Measurements from ENCODE around the gene HTR7. TPM values are rescaled to one million over a fixed set of nuclear protein-coding genes. Genes with fewer than 3 reads are reported as not detected.
"Not testable (repeated sequence)": the region's sequence is repeated elsewhere in the genome, so short reads cannot be mapped to it uniquely, and the experiment has no call there.

The HTR7 gene
- total RNA-seq, 1 donor from 2014 or later: not detected

DNA sequence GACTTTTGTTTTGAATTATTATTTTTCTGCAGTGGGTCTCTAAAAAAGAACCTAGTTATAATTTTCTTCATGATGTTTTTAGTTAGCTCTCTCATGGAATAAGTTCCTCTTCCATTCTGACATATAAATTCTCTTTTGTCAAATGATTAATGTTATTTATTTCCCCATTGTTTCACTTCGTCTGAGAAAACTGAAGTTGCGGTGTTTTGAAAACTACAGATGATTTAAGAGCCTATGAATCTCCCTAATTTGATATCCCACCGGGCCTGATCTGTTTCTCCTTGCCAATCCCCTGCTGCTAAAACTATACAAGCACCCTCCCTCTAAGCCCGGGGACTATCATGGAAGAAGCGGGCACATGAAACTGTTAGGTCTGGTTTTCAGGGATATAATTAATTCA is 41.4 kb downstream of the HTR7 start:
- Mint-ChIP-seq H3K9me3 (no peaks in the 10 kb centered on the region), H3K36me3 (ENCODE audit: low read depth) (no peaks in the 10 kb centered on the region), H3K4me3 (no peak overlapping the region), H3K27me3 (ENCODE audit: insufficient read depth) (peaks cover under 1% of the 10 kb centered on the region), H3K4me1 (ENCODE audit: low read depth) (no peaks in the 10 kb centered on the region), H3K27ac (no peak overlapping the region)
- intact Hi-C loops (cut with micrococcal nuclease): no loop called here
- no peak for DNase-seq (ENCODE audit: low spot score)

- Mint-ChIP-seq H3K4me3 (no peak overlapping the region), H3K27ac (no peak overlapping the region), H3K9me3 (no peaks in the 10 kb centered on the region), H3K4me1 (ENCODE audit: low read depth) (no peaks in the 10 kb centered on the region), H3K36me3 (ENCODE audit: low read depth) (no peaks in the 10 kb centered on the region), H3K27me3 (ENCODE audit: insufficient read depth) (peaks cover 3% of the 10 kb centered on the region)
- no peak for DNase-seq (ENCODE audit: low spot score)
- intact Hi-C loops (cut with micrococcal nuclease): no loop called here
Measured at GRCh38 chr10:90813594-90814365, 44.1 kb downstream of the HTR7 start.

- H3K36me3 Mint-ChIP-seq (ENCODE audit: low read depth); H3K9me3 Mint-ChIP-seq; H3K27ac Mint-ChIP-seq; DNase-seq (ENCODE audit: low spot score); H3K4me1 Mint-ChIP-seq (ENCODE audit: low read depth); H3K4me3 Mint-ChIP-seq; H3K27me3 Mint-ChIP-seq (ENCODE audit: insufficient read depth); intact Hi-C loops (cut with micrococcal nuclease): not testable (repeated sequence)
Measured at GRCh38 chr10:90807106-90807505, 50.7 kb downstream of the HTR7 start.

- no peak for DNase-seq (ENCODE audit: low spot score)
- intact Hi-C loops (cut with micrococcal nuclease): no loop called here
- Mint-ChIP-seq H3K36me3 (ENCODE audit: low read depth) (no peaks in the 10 kb centered on the region), H3K27me3 (ENCODE audit: insufficient read depth) (peaks cover 9% of the 10 kb centered on the region), H3K4me3 (no peak overlapping the region), H3K27ac (no peak overlapping the region), H3K4me1 (ENCODE audit: low read depth) (no peaks in the 10 kb centered on the region), H3K9me3 (no peaks in the 10 kb centered on the region)
Measured at GRCh38 chr10:90806677-90807076, 51.2 kb downstream of the HTR7 start.

DNA sequence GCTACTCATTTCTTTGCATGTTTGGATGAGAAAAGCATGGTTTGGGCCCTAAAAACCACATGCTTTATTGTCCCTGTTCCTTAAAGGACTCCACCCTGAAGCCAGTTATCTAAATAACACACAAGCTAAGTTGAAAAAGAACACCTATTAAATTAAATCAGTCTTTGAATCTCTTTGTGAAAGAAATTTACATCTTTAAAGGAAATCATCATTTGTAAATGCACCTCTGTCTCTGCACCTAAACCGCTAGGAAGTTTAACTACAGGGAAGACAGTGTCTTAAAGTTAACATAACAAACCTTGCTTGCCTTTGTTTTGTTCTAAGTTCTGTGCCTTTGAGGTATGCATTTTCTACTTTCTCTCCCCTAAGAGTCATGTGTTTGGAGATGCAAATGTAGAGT is 52.6 kb downstream of the HTR7 start:
- Mint-ChIP-seq H3K4me3 (no peak overlapping the region), H3K9me3 (no peaks in the 10 kb centered on the region), H3K4me1 (ENCODE audit: low read depth) (no peaks in the 10 kb centered on the region), H3K36me3 (ENCODE audit: low read depth) (no peaks in the 10 kb centered on the region), H3K27ac (no peak overlapping the region), H3K27me3 (ENCODE audit: insufficient read depth) (peaks cover 12% of the 10 kb centered on the region)
- DNase-seq (ENCODE audit: low spot score): no peak
- intact Hi-C loops (cut with micrococcal nuclease): no loop called here

- intact Hi-C loops (cut with micrococcal nuclease): no loop called here
- no peak for DNase-seq (ENCODE audit: low spot score)
- H3K4me1 Mint-ChIP-seq (ENCODE audit: low read depth): no peaks in the 10 kb centered on the region
- peaks cover 12% of the 10 kb centered on the region for H3K27me3 Mint-ChIP-seq (ENCODE audit: insufficient read depth)
- no peak overlapping the region for H3K27ac Mint-ChIP-seq
- H3K36me3 Mint-ChIP-seq (ENCODE audit: low read depth): no peaks in the 10 kb centered on the region
- no peak overlapping the region for H3K4me3 Mint-ChIP-seq
- H3K9me3 Mint-ChIP-seq: no peaks in the 10 kb centered on the region
Measured at GRCh38 chr10:90804354-90804753, 53.5 kb downstream of the HTR7 start.

- no peaks in the 10 kb centered on the region for H3K9me3 Mint-ChIP-seq
Measured at GRCh38 chr10:90801608-90802007, 56.2 kb downstream of the HTR7 start.

GRCh38 chr10:90800232-90800796 is 57.5 kb downstream of the HTR7 start:
- Mint-ChIP-seq H3K4me3 (no peak overlapping the region), H3K27me3 (ENCODE audit: insufficient read depth) (peaks cover 12% of the 10 kb centered on the region), H3K9me3 (no peaks in the 10 kb centered on the region), H3K4me1 (ENCODE audit: low read depth) (no peaks in the 10 kb centered on the region), H3K27ac (no peak overlapping the region), H3K36me3 (ENCODE audit: low read depth) (no peaks in the 10 kb centered on the region)
- intact Hi-C loops (cut with micrococcal nuclease): no loop called here
- no peak for DNase-seq (ENCODE audit: low spot score)

More at GRCh38 chr10:90801608-90802007, 56.2 kb downstream of the HTR7 start:
- peaks cover 12% of the 10 kb centered on the region for H3K27me3 Mint-ChIP-seq (ENCODE audit: insufficient read depth)
- intact Hi-C loops (cut with micrococcal nuclease): no loop called here
- DNase-seq (ENCODE audit: low spot score): no peak
- no peaks in the 10 kb centered on the region for H3K4me1 Mint-ChIP-seq (ENCODE audit: low read depth)
- no peaks in the 10 kb centered on the region for H3K36me3 Mint-ChIP-seq (ENCODE audit: low read depth)
- no peak overlapping the region for H3K4me3 Mint-ChIP-seq
- no peak overlapping the region for H3K27ac Mint-ChIP-seq

DNA sequence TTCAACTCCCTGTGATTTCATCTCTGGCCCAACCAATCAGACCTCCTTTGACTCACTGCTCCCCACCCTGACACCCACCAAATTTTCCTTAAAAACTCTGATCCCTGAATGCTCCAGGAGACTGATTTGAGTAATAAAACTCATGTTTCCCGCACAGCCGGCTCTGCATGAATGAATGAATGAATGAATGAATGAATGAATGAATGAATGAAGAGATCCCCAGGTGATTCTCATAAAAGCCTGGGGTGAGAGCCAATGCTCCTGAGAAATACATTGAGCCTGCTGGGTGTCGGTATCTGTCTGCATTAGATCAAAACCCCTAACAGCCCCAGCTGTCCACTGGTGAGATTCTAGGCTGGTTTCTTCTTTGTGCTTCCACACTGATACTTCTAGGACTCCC is 58.7 kb downstream of the HTR7 start:
- Mint-ChIP-seq H3K27ac (no peak overlapping the region), H3K9me3 (no peaks in the 10 kb centered on the region), H3K36me3 (ENCODE audit: low read depth) (no peaks in the 10 kb centered on the region), H3K27me3 (ENCODE audit: insufficient read depth) (peaks cover 11% of the 10 kb centered on the region), H3K4me3 (no peak overlapping the region), H3K4me1 (ENCODE audit: low read depth) (no peaks in the 10 kb centered on the region)
- intact Hi-C loops (cut with micrococcal nuclease): no loop called here
- no peak for DNase-seq (ENCODE audit: low spot score)

DNA sequence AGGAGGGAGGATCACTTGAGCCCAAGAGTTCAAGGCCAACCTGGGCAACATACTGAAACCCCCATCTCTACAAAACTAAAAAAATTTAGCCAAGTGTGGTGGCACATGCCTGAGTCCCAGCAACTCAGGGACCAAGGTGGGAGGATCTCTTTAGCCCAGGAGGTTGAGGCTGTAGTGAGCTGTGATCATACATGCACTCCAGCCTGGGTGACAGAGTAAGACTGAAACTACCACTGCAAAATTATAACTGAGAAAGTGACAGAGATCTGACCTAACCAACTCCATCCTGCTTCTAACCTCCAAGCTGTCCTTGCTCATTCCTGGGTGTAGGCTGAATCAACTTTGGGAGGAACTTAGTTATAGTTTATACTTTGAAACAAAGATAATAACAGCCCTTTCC is 59.4 kb downstream of the HTR7 start:
- Mint-ChIP-seq H3K27ac (no peak overlapping the region), H3K4me3 (no peak overlapping the region), H3K4me1 (ENCODE audit: low read depth) (no peaks in the 10 kb centered on the region), H3K36me3 (ENCODE audit: low read depth) (no peaks in the 10 kb centered on the region), H3K27me3 (ENCODE audit: insufficient read depth) (peaks cover 9% of the 10 kb centered on the region), H3K9me3 (no peaks in the 10 kb centered on the region)
- no peak for DNase-seq (ENCODE audit: low spot score)
- intact Hi-C loops (cut with micrococcal nuclease): no loop called here

- Mint-ChIP-seq H3K27me3 (ENCODE audit: insufficient read depth) (peaks cover 16% of the 10 kb centered on the region), H3K36me3 (ENCODE audit: low read depth) (no peaks in the 10 kb centered on the region), H3K4me3 (no peak overlapping the region), H3K27ac (no peak overlapping the region), H3K4me1 (ENCODE audit: low read depth) (peaks cover 7% of the 10 kb centered on the region), H3K9me3 (no peaks in the 10 kb centered on the region)
- intact Hi-C loops (cut with micrococcal nuclease): no loop called here
- DNase-seq (ENCODE audit: low spot score): no peak
Measured at GRCh38 chr10:90790422-90790821, 67.4 kb downstream of the HTR7 start.

- Mint-ChIP-seq H3K27ac (no peak overlapping the region), H3K9me3 (no peaks in the 10 kb centered on the region), H3K27me3 (ENCODE audit: insufficient read depth) (peaks cover 16% of the 10 kb centered on the region), H3K4me3 (no peak overlapping the region), H3K4me1 (ENCODE audit: low read depth) (peaks cover 7% of the 10 kb centered on the region), H3K36me3 (ENCODE audit: low read depth) (no peaks in the 10 kb centered on the region)
- no peak for DNase-seq (ENCODE audit: low spot score)
- intact Hi-C loops (cut with micrococcal nuclease): loop anchor here (1.0 kb wide), 1 partner anchor 996 kb away; no protein-coding TSS in a partner anchor
Measured at GRCh38 chr10:90788968-90789367, 68.9 kb downstream of the HTR7 start.

DNA sequence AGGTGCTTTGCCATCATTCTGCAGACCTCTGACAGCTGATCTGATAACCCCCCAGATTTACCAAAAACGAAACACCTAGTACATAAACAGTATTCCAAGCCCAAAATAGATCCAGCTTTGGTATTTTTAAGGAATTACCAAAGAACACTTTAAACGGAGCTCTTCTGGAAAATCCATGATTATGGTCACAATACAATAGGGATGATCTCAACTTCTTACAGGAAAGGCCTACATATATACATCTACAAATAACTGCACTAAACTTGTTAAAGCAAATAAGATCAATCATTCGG is 69.7 kb downstream of the HTR7 start:
- Mint-ChIP-seq H3K27ac (no peak overlapping the region), H3K4me3 (no peak overlapping the region), H3K4me1 (ENCODE audit: low read depth) (peaks cover 7% of the 10 kb centered on the region), H3K27me3 (ENCODE audit: insufficient read depth) (peaks cover 16% of the 10 kb centered on the region), H3K9me3 (no peaks in the 10 kb centered on the region), H3K36me3 (ENCODE audit: low read depth) (no peaks in the 10 kb centered on the region)
- intact Hi-C loops (cut with micrococcal nuclease): loop anchor here (1.0 kb wide), 1 partner anchor 995 kb away; no protein-coding TSS in a partner anchor
- DNase-seq (ENCODE audit: low spot score): no peak
